ENCODE results near the gene FAM174B. TPM values are rescaled to one million over a fixed set of nuclear protein-coding genes. Genes with fewer than 3 reads are reported as not detected.

FAM174B gene
- 0.16 and 2.1 TPM in 2 replicates for total RNA-seq

GRCh38 chr15:92655178-92655995 is at the start of gene FAM174B:
FAM174B (minus strand) TSS chr15:92655775.

Other genes with a start within 250 kb of the FAM174B start
- 31.2 and 56.2 TPM in 2 replicates for gene CHD2, start 244.5 kb upstream of the FAM174B start, total RNA-seq

Measured in epithelial cell of alveolus of lung (primary cell).